HUES6 (cell line): ENCODE measurements around the gene NFKB2.

Experiments
- H3K27ac ChIP-seq: 2 replicates; pipeline ENCODE4 v1.7.0; 2013; ENCODE audit warnings: low read depth, mild to moderate bottlenecking, low read length, inconsistent platforms
- H3K27me3 ChIP-seq: 2 replicates; pipeline ENCODE4 v1.6.1; 2013; ENCODE audit warnings: low read length; ENCODE audit not compliant: control insufficient read depth, insufficient read depth
- H3K36me3 ChIP-seq: 2 replicates; pipeline ENCODE4 v1.6.1; 2013; ENCODE audit warnings: low read length; ENCODE audit not compliant: control insufficient read depth, insufficient read depth
- H3K4me1 ChIP-seq: 2 replicates; pipeline ENCODE4 v1.6.1; 2013; ENCODE audit warnings: low read length; ENCODE audit not compliant: control insufficient read depth, insufficient read depth
- H3K4me3 ChIP-seq: 2 replicates; pipeline ENCODE4 v1.5.1; 2013; ENCODE audit warnings: low read depth, low read length
- H3K9ac ChIP-seq: one replicate; pipeline ENCODE4 v1.6.1; 2013; ENCODE audit warnings: mild to moderate bottlenecking, low read length
- H3K9me3 ChIP-seq: 2 replicates; pipeline ENCODE4 v1.6.1; 2013; ENCODE audit warnings: low read depth, low read length; ENCODE audit not compliant: control insufficient read depth, insufficient read depth

Gene NFKB2

GRCh38 chr10:102424916-102425315, 29.4 kb downstream of the NFKB2 start:
- H3K27me3 ChIP-seq: peaks cover 2% of the 10 kb centered on the region; the same call in 1 of the 2 replicates
- H3K4me3 ChIP-seq: no peak overlapping the region
- H3K9ac ChIP-seq: no peak overlapping the region
- H3K4me1 ChIP-seq: peaks cover 9% of the 10 kb centered on the region
- peaks cover 6% of the 10 kb centered on the region; the same call in 1 of the 2 replicates for H3K36me3 ChIP-seq
- H3K27ac ChIP-seq: no peak overlapping the region
- no peaks in the 10 kb centered on the region for H3K9me3 ChIP-seq

- peaks cover 2% of the 10 kb centered on the region; the same call in 1 of the 2 replicates for H3K27me3 ChIP-seq
- no peak overlapping the region for H3K27ac ChIP-seq
Observed at GRCh38 chr10:102425444-102425843, 29.9 kb downstream of the NFKB2 start.

GRCh38 chr10:102426803-102427287, 31.3 kb downstream of the NFKB2 start:
- peaks cover 13% of the 10 kb centered on the region for H3K4me1 ChIP-seq
- H3K9ac ChIP-seq: no peak overlapping the region
- no peaks in the 10 kb centered on the region for H3K9me3 ChIP-seq
- H3K27me3 ChIP-seq: peaks cover 2% of the 10 kb centered on the region; the same call in 1 of the 2 replicates
- H3K4me3 ChIP-seq: no peak overlapping the region
- no peak overlapping the region for H3K27ac ChIP-seq
- peaks cover 6% of the 10 kb centered on the region; the same call in 1 of the 2 replicates for H3K36me3 ChIP-seq

More at GRCh38 chr10:102425444-102425843, 29.9 kb downstream of the NFKB2 start:
- H3K4me3 ChIP-seq: no peak overlapping the region
- no peaks in the 10 kb centered on the region for H3K9me3 ChIP-seq
- peaks cover 9% of the 10 kb centered on the region for H3K4me1 ChIP-seq
- H3K36me3 ChIP-seq: peaks cover 6% of the 10 kb centered on the region; the same call in 1 of the 2 replicates
- H3K9ac ChIP-seq: no peak overlapping the region

- no peak overlapping the region for H3K27ac ChIP-seq
- peaks cover 16% of the 10 kb centered on the region for H3K27me3 ChIP-seq
- H3K36me3 ChIP-seq: no peaks in the 10 kb centered on the region
- no peak overlapping the region for H3K9ac ChIP-seq
- no peak overlapping the region for H3K4me3 ChIP-seq
- peaks cover 14% of the 10 kb centered on the region for H3K4me1 ChIP-seq
- H3K9me3 ChIP-seq: no peaks in the 10 kb centered on the region
Observed at GRCh38 chr10:102429468-102429867, 34.0 kb downstream of the NFKB2 start.

- Histone ChIP-seq H3K4me3 (peak overlapping the region; percentile 93), H3K27me3 (peaks cover 36% of the 10 kb centered on the region), H3K4me1 (peaks cover 23% of the 10 kb centered on the region), H3K9ac (peak overlapping the region; percentile 85), H3K27ac (peak overlapping the region; percentile 32; the same call in 1 of the 2 replicates), H3K36me3 (no peaks in the 10 kb centered on the region), H3K9me3 (no peaks in the 10 kb centered on the region)
Observed at GRCh38 chr10:102431452-102432124, 36.1 kb downstream of the NFKB2 start.

- Histone ChIP-seq H3K9me3 (no peaks in the 10 kb centered on the region), H3K4me1 (peaks cover 23% of the 10 kb centered on the region), H3K4me3 (peak within 1 kb of the TSS; percentile 93), H3K36me3 (no peaks in the 10 kb centered on the region), H3K9ac (peak within 1 kb of the TSS; percentile 85), H3K27me3 (peaks cover 42% of the 10 kb centered on the region), H3K27ac (peak within 1 kb of the TSS; percentile 32; the same call in 1 of the 2 replicates)
Observed at GRCh38 chr10:102432162-102432950, 36.9 kb downstream of the NFKB2 start, which contains the start of gene CUEDC2. Gene CUEDC2 (minus strand): TSS chr10:102432574. CDS start chr10:102425188, 7,386 bp downstream.

- Histone ChIP-seq H3K27me3 (peaks cover 50% of the 10 kb centered on the region), H3K27ac (no peak overlapping the region), H3K4me3 (no peak overlapping the region), H3K9me3 (no peaks in the 10 kb centered on the region), H3K36me3 (no peaks in the 10 kb centered on the region), H3K9ac (no peak overlapping the region), H3K4me1 (peaks cover 23% of the 10 kb centered on the region)
Observed at GRCh38 chr10:102433619-102434046, 38.1 kb downstream of the NFKB2 start.

- Histone ChIP-seq H3K27me3 (peaks cover 50% of the 10 kb centered on the region), H3K9me3 (no peaks in the 10 kb centered on the region), H3K4me3 (peak overlapping the region; percentile 49), H3K27ac (no peak overlapping the region), H3K9ac (no peak overlapping the region), H3K36me3 (no peaks in the 10 kb centered on the region), H3K4me1 (peaks cover 23% of the 10 kb centered on the region)
Observed at GRCh38 chr10:102434394-102435132, 39.1 kb downstream of the NFKB2 start.

GRCh38 chr10:102435133-102435497, 39.6 kb downstream of the NFKB2 start:
- H3K4me3 ChIP-seq: peak overlapping the region; percentile 49
- peaks cover 50% of the 10 kb centered on the region for H3K27me3 ChIP-seq
- no peaks in the 10 kb centered on the region for H3K9me3 ChIP-seq
- H3K27ac ChIP-seq: no peak overlapping the region
- H3K4me1 ChIP-seq: peaks cover 23% of the 10 kb centered on the region
- no peaks in the 10 kb centered on the region for H3K36me3 ChIP-seq
- peak overlapping the region; percentile 35 for H3K9ac ChIP-seq

- Histone ChIP-seq H3K27ac (no peak overlapping the region), H3K4me3 (peak overlapping the region; percentile 49), H3K9me3 (no peaks in the 10 kb centered on the region), H3K9ac (peak overlapping the region; percentile 35), H3K4me1 (peaks cover 23% of the 10 kb centered on the region), H3K36me3 (no peaks in the 10 kb centered on the region), H3K27me3 (peaks cover 50% of the 10 kb centered on the region)
Observed at GRCh38 chr10:102435529-102436233, 40.2 kb downstream of the NFKB2 start.
